Measurements from ENCODE around the gene ESPL1.

ESPL1 gene

GRCh38 chr12:53231671-53231920, 36.5 kb upstream of the ESPL1 start:
- DNase-seq (ENCODE audit: low read depth), result no peak

GRCh38 chr12:53231921-53232645, 36.0 kb upstream of the ESPL1 start, which contains the start of gene RARG:
TSS of gene RARG (minus strand) at chr12:53232209. CDS start at chr12:53227545, 4,664 bp downstream.
- peak; percentile 65 for DNase-seq (ENCODE audit: low read depth)

GRCh38 chr12:53232646-53233461, 35.2 kb upstream of the ESPL1 start:
- peak; percentile 38 for DNase-seq (ENCODE audit: low read depth)

- DNase-seq (ENCODE audit: low read depth), result no peak
These were observed 34.4 kb upstream of the ESPL1 start for GRCh38 chr12:53233671-53234121.

- DNase-seq (ENCODE audit: low read depth), result no peak
These were observed 33.7 kb upstream of the ESPL1 start for GRCh38 chr12:53234271-53234914.

- no peak for DNase-seq (ENCODE audit: low read depth)
These were observed 32.9 kb upstream of the ESPL1 start for GRCh38 chr12:53235164-53235563.

- no peak for DNase-seq (ENCODE audit: low read depth)
These were observed 32.2 kb upstream of the ESPL1 start for GRCh38 chr12:53235742-53236442.

- DNase-seq (ENCODE audit: low read depth), result no peak
These were observed 31.5 kb upstream of the ESPL1 start for GRCh38 chr12:53236443-53237111.

- no peak for DNase-seq (ENCODE audit: low read depth)
These were observed 28.3 kb upstream of the ESPL1 start for GRCh38 chr12:53239643-53240258.

GRCh38 chr12:53241623-53242412, 26.3 kb upstream of the ESPL1 start:
- DNase-seq (ENCODE audit: low read depth), result no peak

- no peak for DNase-seq (ENCODE audit: low read depth)
These were observed 23.8 kb upstream of the ESPL1 start for GRCh38 chr12:53244337-53244736.

GRCh38 chr12:53245286-53245685, 22.8 kb upstream of the ESPL1 start:
- DNase-seq (ENCODE audit: low read depth), result no peak

GRCh38 chr12:53251477-53252348, 16.4 kb upstream of the ESPL1 start:
- DNase-seq (ENCODE audit: low read depth), result peak; percentile 81

- peak; percentile 44 for DNase-seq (ENCODE audit: low read depth)
These were observed 15.7 kb upstream of the ESPL1 start for GRCh38 chr12:53252349-53252916.

GRCh38 chr12:53253298-53253697, 14.8 kb upstream of the ESPL1 start:
- DNase-seq (ENCODE audit: low read depth), result no peak

GRCh38 chr12:53254816-53255545, 13.1 kb upstream of the ESPL1 start:
- no peak for DNase-seq (ENCODE audit: low read depth)

- DNase-seq (ENCODE audit: low read depth), result no peak
These were observed 12.1 kb upstream of the ESPL1 start for GRCh38 chr12:53255996-53256395.

All from ELR (cell line).